ENCODE data around the gene NMNAT3.
"Not testable (repeated sequence)": the region's sequence is repeated elsewhere in the genome, so short reads cannot be mapped to it uniquely, and the experiment has no call there.

Gene NMNAT3

DNA sequence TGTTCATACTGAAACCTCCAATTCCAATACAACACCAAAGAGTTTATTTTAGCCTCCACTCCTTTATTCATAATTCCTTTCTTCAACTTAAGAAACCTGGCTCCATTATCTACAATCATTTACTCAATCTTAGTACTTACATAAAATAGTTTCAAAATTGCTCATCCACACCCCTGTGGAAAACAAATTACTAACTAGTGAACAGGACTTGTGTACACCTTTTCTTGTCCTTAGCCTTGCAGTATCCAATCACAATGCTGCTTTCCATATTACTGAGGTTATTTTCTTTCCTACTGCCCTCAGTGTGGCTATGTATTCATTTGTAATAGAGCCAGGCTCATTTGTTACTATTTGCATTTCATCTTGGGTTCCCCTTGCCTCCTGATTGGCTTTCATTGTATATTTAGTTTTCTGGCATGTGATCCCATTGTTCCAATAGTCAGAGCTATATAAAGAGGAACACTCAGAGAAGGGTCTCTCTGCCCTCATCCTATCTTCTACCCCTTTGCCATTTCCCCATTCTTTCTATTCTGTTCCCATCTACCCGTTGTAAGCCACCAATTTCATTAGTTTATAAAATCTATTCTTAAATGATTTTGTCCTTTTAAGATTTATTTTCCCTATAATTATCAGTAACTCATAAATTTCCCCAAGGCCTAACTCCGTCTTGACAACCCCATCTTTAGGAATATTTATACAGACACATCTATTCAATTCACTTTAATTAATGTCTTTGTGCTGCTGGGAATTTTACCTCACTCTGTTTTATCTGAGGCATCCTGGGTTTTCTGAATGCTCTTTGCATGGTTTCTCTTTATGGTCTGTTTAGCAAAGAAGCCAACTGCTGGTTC lies 70.3 kb downstream of the NMNAT3 start:
- TF ChIP-seq CTCF (IDR thresholded peaks at IDR 0.05; ENCODE audit: low read depth, low read length): no peak

GRCh38 chr3:139602003-139602402 lies 75.8 kb downstream of the NMNAT3 start:
- TF ChIP-seq CTCF (IDR thresholded peaks at IDR 0.05; ENCODE audit: low read depth, low read length): no peak
- no peak for DNase-seq (ENCODE audit: extremely low read depth, low read depth)

More for the DNA sequence above, 70.3 kb downstream of the NMNAT3 start:
- DNase-seq (ENCODE audit: extremely low read depth, low read depth): no peak

DNA sequence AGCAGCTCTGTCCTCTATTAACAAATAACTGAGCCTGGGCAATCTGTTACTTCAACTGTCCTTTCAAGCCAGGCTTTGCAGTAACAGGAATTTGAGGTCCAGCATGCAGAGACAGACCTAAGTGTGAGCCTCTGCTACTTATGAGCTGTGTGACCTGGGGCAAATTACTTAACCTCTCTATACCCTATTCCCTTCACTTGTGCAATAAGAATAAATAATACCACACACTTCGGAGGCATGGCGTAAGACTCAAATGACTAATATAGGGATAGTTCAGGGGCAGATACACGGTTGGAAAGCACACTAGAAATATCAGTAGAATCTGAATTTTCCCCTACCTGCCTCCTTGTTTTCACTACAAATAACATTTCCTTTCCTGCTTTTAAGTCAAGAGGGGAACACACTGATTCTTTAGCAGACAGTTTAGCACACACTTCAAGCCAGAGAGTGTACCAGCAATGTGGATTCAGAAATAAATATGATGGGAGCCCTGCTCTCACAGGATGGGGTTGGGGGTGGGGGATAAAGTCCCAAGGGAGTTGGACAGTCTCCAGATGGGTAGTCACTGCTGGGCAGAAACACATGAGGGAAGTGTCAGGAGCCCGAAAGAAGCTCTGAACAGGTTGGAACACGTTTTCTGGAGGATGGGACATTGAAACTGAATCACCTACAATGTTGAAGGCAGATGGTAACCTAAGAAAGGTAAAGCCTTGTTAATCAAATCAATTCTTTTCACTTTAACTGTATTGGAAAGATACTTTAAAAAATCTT lies 76.4 kb downstream of the NMNAT3 start:
- TF ChIP-seq CTCF (IDR thresholded peaks at IDR 0.05; ENCODE audit: low read depth, low read length): no peak
- no peak for DNase-seq (ENCODE audit: extremely low read depth, low read depth)

- DNase-seq (ENCODE audit: extremely low read depth, low read depth): no peak
- TF ChIP-seq CTCF (IDR thresholded peaks at IDR 0.05; ENCODE audit: low read depth, low read length): no peak
These were observed 79.8 kb downstream of the NMNAT3 start for GRCh38 chr3:139597947-139598346.

DNA sequence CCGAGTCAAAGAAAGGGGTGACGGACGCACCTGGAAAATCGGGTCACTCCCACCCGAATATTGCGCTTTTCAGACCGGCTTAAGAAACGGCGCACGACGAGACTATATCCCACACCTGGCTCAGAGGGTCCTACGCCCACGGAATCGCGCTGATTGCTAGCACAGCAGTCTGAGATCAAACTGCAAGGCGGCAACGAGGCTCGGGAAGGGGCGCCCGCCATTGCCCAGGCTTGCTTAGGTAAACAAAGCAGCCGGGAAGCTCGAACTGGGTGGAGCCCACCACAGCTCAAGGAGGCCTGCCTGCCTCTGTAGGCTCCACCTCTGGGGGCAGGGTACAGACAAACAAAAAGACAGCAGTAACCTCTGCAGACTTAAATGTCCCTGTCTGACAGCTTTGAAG lies 86.6 kb downstream of the NMNAT3 start:
- not testable (repeated sequence) for DNase-seq (ENCODE audit: extremely low read depth, low read depth)

DNA sequence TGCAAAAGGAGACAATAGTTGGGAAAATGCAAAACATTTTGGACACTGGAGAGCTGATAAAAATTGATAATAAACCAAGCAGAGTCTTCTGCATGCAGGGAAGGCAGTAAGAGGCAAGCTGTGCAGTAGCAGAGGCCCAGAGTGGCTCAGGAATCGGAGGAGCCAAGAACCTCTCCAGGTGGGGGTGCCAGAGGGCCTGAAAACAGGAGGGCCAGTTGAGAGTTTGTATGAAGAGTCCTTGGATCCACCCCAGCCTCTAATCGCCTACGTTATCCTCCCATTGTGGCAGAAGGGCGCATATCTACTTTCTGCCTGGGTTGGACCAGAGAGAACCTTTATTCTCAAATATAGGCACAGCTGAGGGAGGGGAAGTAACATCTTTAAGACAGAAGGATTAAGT lies 89.3 kb downstream of the NMNAT3 start:
- DNase-seq (ENCODE audit: extremely low read depth, low read depth): no peak
- TF ChIP-seq CTCF (IDR thresholded peaks at IDR 0.05; ENCODE audit: low read depth, low read length): no peak

- no peak for DNase-seq (ENCODE audit: extremely low read depth, low read depth)
- no peak for TF ChIP-seq CTCF (IDR thresholded peaks at IDR 0.05; ENCODE audit: low read depth, low read length)
These were observed 90.0 kb downstream of the NMNAT3 start for GRCh38 chr3:139587797-139588196.

Measured in AG09319 (cell line).